Suprapubic skin (tissue), 4 donors: ENCODE results near the gene FAM193B. TPM values are rescaled to one million over a fixed set of nuclear protein-coding genes. Genes with fewer than 3 reads are reported as not detected.
A peak's percentile ranks its signal among the peaks of the same experiment; 100 is the strongest.

Experiments
- DNase-seq, 2 donors: peaks; one replicate each; pipeline ENCODE4 v3.0.0-alpha.2; 2019; ENCODE audit warnings: low spot score in 2 of 2
- H3K27ac ChIP-seq: fragments of 200-600 bp; sonication (generic); one replicate; pipeline ENCODE4 v1.5.1; 2019
- H3K27me3 ChIP-seq: fragments of 200-600 bp; sonication (generic); one replicate; pipeline ENCODE4 v1.5.1; 2019
- H3K36me3 ChIP-seq: fragments of 200-600 bp; sonication (generic); one replicate; pipeline ENCODE4 v1.5.1; 2019
- H3K4me1 ChIP-seq: fragments of 200-600 bp; sonication (generic); one replicate; pipeline ENCODE4 v1.5.1; 2019
- H3K4me3 ChIP-seq: fragments of 200-600 bp; sonication (generic); one replicate; pipeline ENCODE4 v1.5.1; 2019; ENCODE audit warnings: mild to moderate bottlenecking
- H3K9me3 ChIP-seq: fragments of 200-600 bp; sonication (generic); one replicate; pipeline ENCODE4 v1.5.1; 2019
- CTCF ChIP-seq, 2 donors: fragments of 200-600 bp in 1 of 2; fragments of 450-650 bp in 1 of 2; sonication (generic) in 1 of 2; IDR thresholded peaks; one replicate each; pipeline ENCODE4 v1.5.1; 2016 to 2019; ENCODE audit warnings: antibody characterized with exemption in 2 of 2, mild to moderate bottlenecking in 1 of 2, moderate library complexity in 1 of 2
- EP300 ChIP-seq: sonication (generic); formaldehyde crosslinking; IDR thresholded peaks from one replicate; pipeline ENCODE4 v1.6.1; 2017; ENCODE audit warnings: antibody characterized with exemption
- POLR2A ChIP-seq, 2 donors: fragments of 450-650 bp; IDR thresholded peaks; one replicate each; pipeline ENCODE4 v1.6.1; 2017; ENCODE audit warnings: antibody characterized with exemption in 2 of 2, mild to moderate bottlenecking in 2 of 2, moderate library complexity in 2 of 2
- POLR2AphosphoS5 ChIP-seq, 3 donors: sonication (generic); formaldehyde crosslinking; IDR thresholded peaks; one replicate each; pipeline ENCODE4 v1.6.1; 2017; ENCODE audit warnings: antibody characterized with exemption in 3 of 3
- WGBS: methylation state at CpG from one replicate; pipeline ENCODE4 v1.1.5; 2018; 5-methylcytosine and 5-hydroxymethylcytosine counted together
- total RNA-seq, 4 donors: library from RNA; depleted of rRNA; stranded (reverse); fragments of >200 nt; gene quantifications; one replicate each; pipeline ENCODE4 v1.1.0, GENCODE V29; 2016

FAM193B gene
- total RNA-seq, 4 donors from 2014 or later, result 55.6 to 328 (median 78.2) TPM

- peaks cover under 1% of the 10 kb centered on the region for H3K36me3 ChIP-seq
- peak within 1 kb of the TSS; percentile 78 for H3K4me3 ChIP-seq
- no peaks in the 10 kb centered on the region for H3K9me3 ChIP-seq
- DNase-seq, result peak; percentile 96
- no peaks in the 10 kb centered on the region for H3K27me3 ChIP-seq
- peaks cover 67% of the 10 kb centered on the region for H3K4me1 ChIP-seq
- under 1% methylated on average over 31 of the region's 73 CpGs for WGBS
- peak within 1 kb of the TSS; percentile 86 for H3K27ac ChIP-seq
- TF ChIP-seq CTCF (IDR thresholded peaks at IDR 0.05) (no peak), POLR2AphosphoS5 (IDR thresholded peaks at IDR 0.05) (peak in 1 of 3 donors; percentile 80), EP300 (no peak), POLR2A (IDR thresholded peaks at IDR 0.05) (peak; percentile 61 to 71)
These were observed 56.9 kb downstream of the FAM193B start, which contains the start of gene PDLIM7 for GRCh38 chr5:177497292-177498012. TSS of gene PDLIM7 (minus strand) at chr5:177497604. CDS start at chr5:177496512, 1,092 bp downstream.

GRCh38 chr5:177496727-177497291 is 57.6 kb downstream of the FAM193B start:
- TF ChIP-seq POLR2AphosphoS5 (IDR thresholded peaks at IDR 0.05) (no peak), EP300 (no peak), POLR2A (IDR thresholded peaks at IDR 0.05) (no peak), CTCF (IDR thresholded peaks at IDR 0.05) (no peak)
- Histone ChIP-seq H3K9me3 (no peaks in the 10 kb centered on the region), H3K4me3 (peak overlapping the region; percentile 78), H3K27me3 (no peaks in the 10 kb centered on the region), H3K36me3 (peaks cover 7% of the 10 kb centered on the region), H3K27ac (peak overlapping the region; percentile 86), H3K4me1 (peaks cover 67% of the 10 kb centered on the region)
- DNase-seq, result peak in 1 of 2 donors; percentile 81
- WGBS, result 0% methylated on average over 5 of the region's 29 CpGs

- TF ChIP-seq CTCF (IDR thresholded peaks at IDR 0.05) (peak in 1 of 2 donors; percentile 17), POLR2A (IDR thresholded peaks at IDR 0.05) (no peak), EP300 (no peak)
- DNase-seq, result no peak
- Histone ChIP-seq H3K27me3 (no peaks in the 10 kb centered on the region), H3K4me3 (peak overlapping the region; percentile 78), H3K36me3 (peaks cover 13% of the 10 kb centered on the region), H3K4me1 (peaks cover 64% of the 10 kb centered on the region), H3K27ac (peak overlapping the region; percentile 86), H3K9me3 (no peaks in the 10 kb centered on the region)
- 31% methylated on average over 7 of the region's 12 CpGs for WGBS
These were observed 58.2 kb downstream of the FAM193B start for GRCh38 chr5:177496070-177496726.

GRCh38 chr5:177495243-177496060 is 58.9 kb downstream of the FAM193B start:
- Histone ChIP-seq H3K27ac (peak overlapping the region; percentile 86), H3K27me3 (no peaks in the 10 kb centered on the region)

More at GRCh38 chr5:177495243-177496060, 58.9 kb downstream of the FAM193B start:
- no peak for DNase-seq
- peak overlapping the region; percentile 78 for H3K4me3 ChIP-seq
- peaks cover 20% of the 10 kb centered on the region for H3K36me3 ChIP-seq
- peaks cover 57% of the 10 kb centered on the region for H3K4me1 ChIP-seq
- 68% methylated on average over 7 of the region's 14 CpGs for WGBS
- H3K9me3 ChIP-seq, result no peaks in the 10 kb centered on the region
- no peak for TF ChIP-seq EP300
- no peak for TF ChIP-seq POLR2AphosphoS5 (IDR thresholded peaks at IDR 0.05)
